ENCODE measurements around the gene CCL8.

Gene CCL8

GRCh38 chr17:34319039-34319483 is at the start of gene CCL8:
Gene CCL8, plus strand, starts transcription at chr17:34319435. Its CDS starts 67 bp downstream, at chr17:34319502.
- DNase-seq (ENCODE audit: low spot score), result peak; percentile 39

- DNase-seq (ENCODE audit: low spot score), result no peak
Measured at GRCh38 chr17:34269969-34270368, 49.3 kb upstream of the CCL8 start, which contains the start of gene CCL7. Gene CCL7, plus strand, starts transcription at chr17:34270221. Its CDS starts 70 bp downstream, at chr17:34270291.

- DNase-seq (ENCODE audit: low spot score), result no peak
Measured at GRCh38 chr17:34275881-34276280, 43.4 kb upstream of the CCL8 start.

- no peak for DNase-seq (ENCODE audit: low spot score)
Measured at GRCh38 chr17:34276826-34277225, 42.4 kb upstream of the CCL8 start.

GRCh38 chr17:34283571-34283970 is 35.7 kb upstream of the CCL8 start:
- no peak for DNase-seq (ENCODE audit: low spot score)

- no peak for DNase-seq (ENCODE audit: low spot score)
Measured at GRCh38 chr17:34285286-34285792, 33.9 kb upstream of the CCL8 start, which contains the start of gene CCL11. Gene CCL11, plus strand, starts transcription at chr17:34285742. Its CDS starts 67 bp downstream, at chr17:34285809.

- DNase-seq (ENCODE audit: low spot score), result no peak
Measured at GRCh38 chr17:34287875-34288274, 31.4 kb upstream of the CCL8 start.

- no peak for DNase-seq (ENCODE audit: low spot score)
Measured at GRCh38 chr17:34290586-34290985, 28.6 kb upstream of the CCL8 start.

GRCh38 chr17:34291721-34292348 is 27.4 kb upstream of the CCL8 start:
- no peak for DNase-seq (ENCODE audit: low spot score)

- DNase-seq (ENCODE audit: low spot score), result no peak
Measured at GRCh38 chr17:34299027-34299426, 20.2 kb upstream of the CCL8 start.

GRCh38 chr17:34299956-34300577 is 19.2 kb upstream of the CCL8 start:
- DNase-seq (ENCODE audit: low spot score), result no peak

- no peak for DNase-seq (ENCODE audit: low spot score)
Measured at GRCh38 chr17:34300652-34301370, 18.4 kb upstream of the CCL8 start.

- no peak for DNase-seq (ENCODE audit: low spot score)
Measured at GRCh38 chr17:34301986-34302385, 17.2 kb upstream of the CCL8 start.

- no peak for DNase-seq (ENCODE audit: low spot score)
Measured at GRCh38 chr17:34302636-34303035, 16.6 kb upstream of the CCL8 start.

- no peak for DNase-seq (ENCODE audit: low spot score)
Measured at GRCh38 chr17:34303606-34304005, 15.6 kb upstream of the CCL8 start.

- DNase-seq (ENCODE audit: low spot score), result no peak
Measured at GRCh38 chr17:34305061-34305460, 14.2 kb upstream of the CCL8 start.

GRCh38 chr17:34305606-34306005 is 13.6 kb upstream of the CCL8 start:
- no peak for DNase-seq (ENCODE audit: low spot score)

- DNase-seq (ENCODE audit: low spot score), result peak; percentile 44
Measured at GRCh38 chr17:34306466-34306865, 12.8 kb upstream of the CCL8 start.

GRCh38 chr17:34307110-34307509 is 12.1 kb upstream of the CCL8 start:
- DNase-seq (ENCODE audit: low spot score), result no peak

GRCh38 chr17:34308371-34308770 is 10.9 kb upstream of the CCL8 start:
- no peak for DNase-seq (ENCODE audit: low spot score)

GRCh38 chr17:34311291-34311690 is 7.9 kb upstream of the CCL8 start:
- no peak for DNase-seq (ENCODE audit: low spot score)

- DNase-seq (ENCODE audit: low spot score), result no peak
Measured at GRCh38 chr17:34312080-34312479, 7.2 kb upstream of the CCL8 start.

GRCh38 chr17:34313164-34313563 is 6.1 kb upstream of the CCL8 start:
- no peak for DNase-seq (ENCODE audit: low spot score)

All from pons (tissue), 1 donor.